Endothelial cell of umbilical vein (primary cell): ENCODE measurements around the gene MKLN1. TPM values are rescaled to one million over a fixed set of nuclear protein-coding genes. Genes with fewer than 3 reads are reported as not detected.

Source experiments
- BruUV-seq: library from RNA; stranded (reverse); fragments of 400-500 nt; replicated peaks from 2 replicates; lab custom pipeline; 2021; lab: Mats Ljungman, UMichigan
- CTCF ChIA-PET: fragments of 300-600, 350-600 bp; sonication (Branson Sonifier 250); formaldehyde crosslinking; loops from one replicate; lab custom pipeline; 2021; ENCODE audit warnings: antibody characterized with exemption, inconsistent platforms; lab: Charles Lee
- POLR2A ChIA-PET: fragments of 300-600, 350-600 bp; sonication (Branson Sonifier 250); formaldehyde crosslinking; loops from one replicate; lab custom pipeline; 2021; ENCODE audit warnings: antibody characterized with exemption, inconsistent platforms; lab: Charles Lee
- DNase-seq: peaks from one replicate; pipeline ENCODE4 v3.0.0-alpha.2; 2011; ENCODE audit warnings: low read depth, low spot score
- FAIRE-seq: peaks from 2 replicates; lab custom pipeline; 2011; peaks lifted over from hg19 to GRCh38; lab: Jason Lieb, UNC
- H2AFZ ChIP-seq: 2 replicates; pipeline ENCODE4 v1.6.0; 2012; ENCODE audit warnings: low read depth, low read length, control low read depth, inconsistent platforms
- H3K27ac ChIP-seq: 2 replicates; pipeline ENCODE4 v1.5.1; 2011; ENCODE audit warnings: low read depth, mild to moderate bottlenecking, control low read depth, low read length, moderate library complexity; ENCODE audit not compliant: insufficient read depth
- H3K27me3 ChIP-seq, 2 experiments: 2 replicates each; pipeline versions ENCODE4 v1.6.0 to v1.6.1; 2011; ENCODE audit warnings: low read length in 2 of 2, mixed read lengths in 1 of 2; ENCODE audit not compliant: control insufficient read depth in 2 of 2, insufficient read depth in 2 of 2
- H3K36me3 ChIP-seq, 2 experiments: 2 replicates in 1 of 2; 3 replicates in 1 of 2; pipeline ENCODE4 v1.5.1; 2011; ENCODE audit warnings: low read length in 2 of 2, mild to moderate bottlenecking in 1 of 2, moderate library complexity in 1 of 2; ENCODE audit not compliant: control insufficient read depth in 2 of 2, insufficient read depth in 2 of 2; ENCODE audit errors: extremely low read depth in 1 of 2
- H3K4me1 ChIP-seq: 3 replicates; pipeline ENCODE4 v1.5.1; 2011; ENCODE audit warnings: mild to moderate bottlenecking, low read length; ENCODE audit not compliant: control insufficient read depth, insufficient read depth; ENCODE audit errors: extremely low read depth
- H3K4me2 ChIP-seq: 2 replicates; pipeline ENCODE4 v1.6.1; 2011; ENCODE audit warnings: low read length, control low read depth, mixed read lengths; ENCODE audit not compliant: insufficient read depth
- H3K4me3 ChIP-seq, 3 experiments: fragments of 200-600 bp in 1 of 3; sonication (generic), shearing (Covaris generic) in 1 of 3; replicated peaks in 1 of 3; 2 replicates each; pipeline ENCODE4 v1.5.1; 2011 to 2016; ENCODE audit warnings: control low read depth in 3 of 3, low read length in 3 of 3, mild to moderate bottlenecking in 2 of 3, inconsistent platforms in 1 of 3, low read depth in 1 of 3, moderate library complexity in 1 of 3; ENCODE audit not compliant: insufficient read depth in 1 of 3
- H3K79me2 ChIP-seq: 2 replicates; pipeline ENCODE4 v1.6.0; 2012; ENCODE audit warnings: low read length, inconsistent platforms; ENCODE audit not compliant: control insufficient read depth, insufficient read depth
- H3K9ac ChIP-seq: replicated peaks from 2 replicates; pipeline ENCODE3; 2011; ENCODE audit warnings: low read length, control low read depth; ENCODE audit not compliant: insufficient read depth; ENCODE audit errors: extremely low read depth
- H3K9me1 ChIP-seq: replicated peaks from 3 replicates; pipeline ENCODE4 v1.6.0; 2011; ENCODE audit warnings: mild to moderate bottlenecking, low read length; ENCODE audit not compliant: control insufficient read depth, insufficient read depth; ENCODE audit errors: extremely low read depth
- H3K9me3 ChIP-seq: replicated peaks from 2 replicates; pipeline ENCODE4 v1.5.1; 2012; ENCODE audit warnings: low read length, inconsistent platforms; ENCODE audit not compliant: control insufficient read depth, insufficient read depth
- H4K20me1 ChIP-seq: replicated peaks from 2 replicates; pipeline ENCODE3; 2011; ENCODE audit warnings: mild to moderate bottlenecking, low read length; ENCODE audit not compliant: control insufficient read depth, insufficient read depth; ENCODE audit errors: extremely low read depth
- EZH2 ChIP-seq: IDR thresholded peaks from 2 replicates; pipeline ENCODE4 v1.6.1; 2012; ENCODE audit warnings: borderline replicate concordance, low read depth, mild to moderate bottlenecking, moderate library complexity, low read length, inconsistent platforms; ENCODE audit not compliant: severe bottlenecking
- GATA2 ChIP-seq: IDR thresholded peaks from 2 replicates; pipeline ENCODE4 v1.7.0; 2011; ENCODE audit warnings: low read depth, mild to moderate bottlenecking, moderate library complexity, mixed read lengths, low read length; ENCODE audit not compliant: insufficient read length, insufficient read depth
- POLR2A ChIP-seq: IDR thresholded peaks from 2 replicates; pipeline ENCODE4 v1.6.1; 2012; ENCODE audit warnings: low read depth, mild to moderate bottlenecking, control low read depth, low read length
- POLR2AphosphoS5 ChIP-seq: IDR thresholded peaks from 2 replicates; pipeline ENCODE4 v1.6.1; 2012; ENCODE audit warnings: low read depth, mild to moderate bottlenecking, control low read depth, low read length, moderate library complexity; ENCODE audit not compliant: insufficient read depth
- dilution Hi-C: fragments of 300-500 bp; cut with MboI; formaldehyde crosslinking; loops from one replicate; pipeline ENCODE4 v1.15.0; 2019; ENCODE audit warnings: low sequenced_read_pairs; ENCODE audit not compliant: extremely low pct_ligation_motif_present
- intact Hi-C: fragments of 100-400 bp; cut with micrococcal nuclease; formaldehyde crosslinking; loops from one replicate; pipeline ENCODE4 v1.10.0; 2022
- polyA plus RNA-seq, 4 experiments: library from polyadenylated mRNA; depleted of rRNA in 3 of 4; stranded (reverse) in 3 of 4; unstranded in 1 of 4; fragments of >200 nt; gene quantifications; 2 replicates each; pipeline versions ENCODE4 v1.2.1 to v1.2.3, GENCODE V29; 2011 to 2012; ENCODE audit warnings: missing spikeins in 1 of 4
- total RNA-seq: library from RNA; stranded (reverse); gene quantifications from 2 replicates; pipeline ENCODE4 v1.2.3, GENCODE V29; 2021
- TF ChIP-seq, protein P1 (sequence below), 2 donors: IDR thresholded peaks; 1 replicate in 1 of 2; 2 replicates in 1 of 2; pipeline ENCODE4 v1.5.1; 2011; ENCODE audit warnings: low read length in 2 of 2, mild to moderate bottlenecking in 2 of 2, moderate library complexity in 2 of 2, control low read depth in 1 of 2, inconsistent platforms in 1 of 2, low read depth in 1 of 2; ENCODE audit not compliant: insufficient read depth in 1 of 2; ENCODE audit errors: extremely low read depth in 1 of 2

Gene MKLN1
- total and polyA plus RNA-seq, 2 donors (not counting 3 experiments of a cell fraction or from before 2014, with no cell fraction given), result 12.2 to 32.1 TPM

DNA sequence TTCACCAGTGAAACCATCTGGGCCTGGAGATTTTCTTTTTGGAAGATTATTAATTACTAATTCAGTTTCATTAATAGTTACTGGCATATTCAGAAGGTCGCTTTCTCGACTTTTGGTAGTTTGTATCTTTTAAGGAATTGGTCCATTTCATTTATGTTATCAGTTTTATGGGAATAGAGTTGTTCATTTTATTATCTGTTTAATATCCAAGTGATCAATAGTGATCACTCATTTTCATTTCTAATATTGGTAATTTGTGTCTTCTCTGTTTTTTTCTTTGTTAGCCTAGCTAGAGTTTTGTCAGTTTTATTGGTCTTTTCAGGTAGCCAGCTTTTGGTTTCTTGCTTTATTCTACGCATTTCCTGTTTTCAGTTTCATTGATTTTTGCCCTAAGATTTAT is 31.0 kb downstream of the MKLN1 start:
- ChIA-PET CTCF (no interaction called here), POLR2A (no interaction called here)
- BruUV-seq, result no TSS peak
- FAIRE-seq (no peak), DNase-seq (no peak)
- no peak overlapping the region for H3K9ac ChIP-seq
- peaks cover 19% of the 10 kb centered on the region for H3K4me1 ChIP-seq
- peaks cover 32% of the 10 kb centered on the region for H4K20me1 ChIP-seq
- no peak overlapping the region for H2AFZ ChIP-seq
- H3K4me2 ChIP-seq, result no peak overlapping the region
- H3K36me3 ChIP-seq, result no peaks in the 10 kb centered on the region
- H3K9me3 ChIP-seq, result no peaks in the 10 kb centered on the region
- peaks cover 3% of the 10 kb centered on the region for H3K9me1 ChIP-seq
- TF ChIP-seq POLR2A (no peak), GATA2 (no peak), EZH2 (no peak)
- TF ChIP-seq, protein P1, sequence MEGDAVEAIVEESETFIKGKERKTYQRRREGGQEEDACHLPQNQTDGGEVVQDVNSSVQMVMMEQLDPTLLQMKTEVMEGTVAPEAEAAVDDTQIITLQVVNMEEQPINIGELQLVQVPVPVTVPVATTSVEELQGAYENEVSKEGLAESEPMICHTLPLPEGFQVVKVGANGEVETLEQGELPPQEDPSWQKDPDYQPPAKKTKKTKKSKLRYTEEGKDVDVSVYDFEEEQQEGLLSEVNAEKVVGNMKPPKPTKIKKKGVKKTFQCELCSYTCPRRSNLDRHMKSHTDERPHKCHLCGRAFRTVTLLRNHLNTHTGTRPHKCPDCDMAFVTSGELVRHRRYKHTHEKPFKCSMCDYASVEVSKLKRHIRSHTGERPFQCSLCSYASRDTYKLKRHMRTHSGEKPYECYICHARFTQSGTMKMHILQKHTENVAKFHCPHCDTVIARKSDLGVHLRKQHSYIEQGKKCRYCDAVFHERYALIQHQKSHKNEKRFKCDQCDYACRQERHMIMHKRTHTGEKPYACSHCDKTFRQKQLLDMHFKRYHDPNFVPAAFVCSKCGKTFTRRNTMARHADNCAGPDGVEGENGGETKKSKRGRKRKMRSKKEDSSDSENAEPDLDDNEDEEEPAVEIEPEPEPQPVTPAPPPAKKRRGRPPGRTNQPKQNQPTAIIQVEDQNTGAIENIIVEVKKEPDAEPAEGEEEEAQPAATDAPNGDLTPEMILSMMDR (IDR thresholded peaks at IDR 0.05; ENCODE audit: extremely low read depth in 1 of 2, insufficient read depth in 1 of 2, low read depth in 1 of 2, low read length in 2 of 2), result no peak
- H3K27me3 ChIP-seq, result no peaks in the 10 kb centered on the region
- H3K79me2 ChIP-seq, result peaks cover 82% of the 10 kb centered on the region
- intact Hi-C loops, result no loop called here
- no peak overlapping the region for H3K27ac ChIP-seq
- no peak overlapping the region for H3K4me3 ChIP-seq
- dilution Hi-C loops, result no loop called here

DNA sequence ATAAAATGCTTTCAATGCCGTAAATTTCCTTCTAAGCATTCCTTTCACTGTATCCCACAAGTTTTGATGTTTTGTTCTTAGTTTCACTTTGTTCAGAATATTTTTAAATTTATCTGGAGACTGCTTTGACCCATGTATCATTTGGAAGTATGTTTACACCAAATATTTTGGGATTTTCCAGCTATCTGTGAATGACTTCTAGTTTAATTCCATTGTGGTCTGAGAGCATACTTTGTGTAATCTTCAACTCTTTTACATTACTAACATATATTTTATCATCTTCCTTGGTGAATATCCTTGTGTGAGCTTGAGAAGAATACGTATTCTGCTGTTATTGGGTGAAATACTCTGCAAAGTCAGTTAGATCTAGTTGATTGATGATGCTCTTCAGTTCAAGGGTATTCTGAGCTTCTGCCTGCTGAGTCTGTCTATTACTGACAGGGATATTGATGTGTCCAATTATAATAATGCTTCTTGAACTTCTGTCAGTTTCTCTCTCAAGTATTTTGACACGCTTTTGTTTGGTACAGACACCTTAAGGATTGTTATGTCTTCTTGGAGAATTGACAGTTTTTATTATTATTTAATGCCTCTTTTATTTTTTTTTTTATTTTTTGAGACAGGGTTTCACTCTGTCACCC is 31.6 kb downstream of the MKLN1 start:
- H3K9me1 ChIP-seq, result peaks cover 3% of the 10 kb centered on the region
- no peak overlapping the region for H3K27ac ChIP-seq
- peaks cover 32% of the 10 kb centered on the region for H4K20me1 ChIP-seq
- H3K79me2 ChIP-seq, result peaks cover 82% of the 10 kb centered on the region
- no peaks in the 10 kb centered on the region for H3K27me3 ChIP-seq
- BruUV-seq, result no TSS peak
- H3K36me3 ChIP-seq, result no peaks in the 10 kb centered on the region
- H3K4me1 ChIP-seq, result peaks cover 19% of the 10 kb centered on the region
- intact Hi-C loops (no loop called here), dilution Hi-C loops (no loop called here)
- POLR2A ChIA-PET, result no interaction called here
- no peak overlapping the region for H2AFZ ChIP-seq
- no peak overlapping the region for H3K4me3 ChIP-seq
- DNase-seq (no peak), FAIRE-seq (no peak)
- CTCF ChIA-PET, result no interaction called here
- H3K9ac ChIP-seq, result no peak overlapping the region
- no peaks in the 10 kb centered on the region for H3K9me3 ChIP-seq
- no peak overlapping the region for H3K4me2 ChIP-seq
- no peak for TF ChIP-seq POLR2AphosphoS5
- TF ChIP-seq POLR2A, result no peak
